HG03045 (cell line): ENCODE data around the gene SARNP.

ENCODE experiments used
- ATAC-seq: cut with Tn5 transposase; IDR thresholded peaks from one replicate; pipeline ENCODE4 v1.9.1; 2021; ENCODE audit warnings: mild to moderate bottlenecking, moderate library complexity; ENCODE audit not compliant: unreplicated experiment

The SARNP gene

DNA sequence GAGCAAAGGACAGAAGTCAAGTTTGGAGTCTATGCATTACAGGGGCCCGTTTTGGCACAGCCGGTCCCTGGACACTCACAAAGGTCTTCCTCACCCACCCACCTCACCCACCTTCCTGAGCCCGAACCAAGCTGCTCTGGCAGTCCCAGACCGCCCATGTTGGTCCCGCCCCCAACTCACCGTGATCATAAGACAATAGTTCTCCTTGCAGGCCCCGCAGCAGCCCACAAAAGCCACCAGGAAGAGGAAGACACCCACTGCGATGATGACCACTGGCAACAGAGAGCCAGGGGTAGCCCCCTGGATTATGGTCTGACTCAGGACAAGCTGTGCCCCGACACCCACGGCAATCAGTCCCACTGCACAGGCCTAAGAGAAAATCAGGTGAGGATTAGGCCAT is 90.6 kb downstream of the SARNP start:
- no peak for ATAC-seq

GRCh38 chr12:55725556-55725955 is 92.0 kb downstream of the SARNP start:
- ATAC-seq: no peak

- no peak for ATAC-seq
Measured at GRCh38 chr12:55724940-55725309, 92.6 kb downstream of the SARNP start.

- ATAC-seq: no peak
Measured at GRCh38 chr12:55724226-55724939, 93.1 kb downstream of the SARNP start.

DNA sequence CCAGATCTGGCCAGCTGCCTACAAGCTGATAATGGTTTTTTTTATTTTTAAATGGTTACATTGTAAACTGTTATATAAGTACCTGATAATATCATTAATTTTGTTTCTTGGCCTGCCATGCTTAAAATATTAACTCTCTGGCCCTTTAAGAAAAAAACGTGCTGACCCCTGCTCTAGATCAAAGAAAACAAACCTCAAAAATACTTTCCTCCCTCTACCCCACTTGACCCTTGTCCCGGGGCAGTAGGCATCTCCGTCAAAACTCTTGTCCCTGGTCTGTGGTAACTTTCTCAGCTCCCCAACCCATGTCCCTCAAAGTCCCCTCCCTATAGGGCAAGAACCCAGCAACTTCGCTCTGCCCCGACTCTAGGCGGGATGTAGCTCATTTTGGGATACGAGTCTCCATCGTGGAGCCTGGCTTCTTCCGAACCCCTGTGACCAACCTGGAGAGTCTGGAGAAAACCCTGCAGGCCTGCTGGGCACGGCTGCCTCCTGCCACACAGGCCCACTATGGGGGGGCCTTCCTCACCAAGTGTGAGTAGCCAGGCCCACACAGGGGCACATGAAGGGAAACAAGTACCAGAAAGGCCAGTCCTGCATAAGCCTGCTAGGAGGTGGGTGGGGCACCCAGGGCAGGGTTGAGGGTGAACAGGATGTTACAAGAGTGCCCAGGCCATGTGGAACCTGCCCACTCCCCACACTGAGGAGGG is 93.9 kb downstream of the SARNP start:
- ATAC-seq: no peak

- ATAC-seq: no peak
Measured at GRCh38 chr12:55722948-55723347, 94.6 kb downstream of the SARNP start.

DNA sequence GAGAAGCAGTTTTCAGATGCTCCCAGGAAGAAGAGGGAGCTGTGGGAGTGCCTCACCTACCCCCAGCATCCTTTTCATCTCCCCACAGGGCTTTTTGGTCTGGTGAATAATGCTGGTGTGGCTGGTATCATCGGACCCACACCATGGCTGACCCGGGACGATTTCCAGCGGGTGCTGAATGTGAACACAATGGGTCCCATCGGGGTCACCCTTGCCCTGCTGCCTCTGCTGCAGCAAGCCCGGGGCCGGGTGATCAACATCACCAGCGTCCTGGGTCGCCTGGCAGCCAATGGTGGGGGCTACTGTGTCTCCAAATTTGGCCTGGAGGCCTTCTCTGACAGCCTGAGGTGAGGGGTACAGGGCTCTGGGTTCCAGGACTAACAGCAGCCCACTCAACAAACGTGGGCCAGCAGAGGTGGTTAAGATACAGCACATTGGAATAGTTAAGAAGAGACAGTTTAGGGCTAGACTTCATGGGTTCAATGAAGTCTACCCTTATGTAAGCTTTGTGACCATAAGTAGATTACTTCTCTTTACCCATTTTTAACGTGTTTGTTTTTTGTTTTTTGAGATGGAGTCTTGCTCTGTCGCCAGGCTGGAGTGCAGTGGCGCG is 95.8 kb downstream of the SARNP start:
- ATAC-seq: no peak

GRCh38 chr12:55720894-55721444 is 96.6 kb downstream of the SARNP start:
- no peak for ATAC-seq

DNA sequence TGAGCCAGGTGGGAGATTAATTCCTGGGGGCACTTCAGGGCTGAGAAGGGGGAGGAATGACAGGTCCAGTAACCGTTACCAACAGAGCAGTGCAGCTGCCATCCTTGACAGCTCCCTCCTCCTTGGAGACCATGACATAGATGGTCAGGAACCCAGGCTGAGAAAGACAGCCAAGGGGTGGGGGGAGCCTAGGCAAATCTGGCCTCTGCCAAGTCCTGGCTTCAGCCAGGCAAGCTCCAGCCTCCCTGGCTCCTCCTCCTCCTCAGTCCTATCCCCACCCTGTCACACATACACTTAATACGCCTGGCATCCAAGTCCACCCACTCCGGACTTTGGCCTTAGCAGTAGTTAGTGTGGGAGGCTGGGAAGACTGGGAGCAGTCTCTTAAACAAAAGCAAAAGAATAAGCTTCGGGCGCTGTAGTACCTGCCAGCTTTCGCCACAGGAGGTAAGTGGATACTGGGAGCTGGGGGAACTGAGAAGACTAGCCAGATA is 97.4 kb downstream of the SARNP start, which contains the start of gene RDH5:
TSS of gene RDH5 (plus strand) at position 323 of the 494 bp plus-strand sequence. CDS start 792 bp downstream, outside the sequence.
- ATAC-seq: no peak

GRCh38 chr12:55719371-55719770 is 98.2 kb downstream of the SARNP start:
- ATAC-seq: no peak

DNA sequence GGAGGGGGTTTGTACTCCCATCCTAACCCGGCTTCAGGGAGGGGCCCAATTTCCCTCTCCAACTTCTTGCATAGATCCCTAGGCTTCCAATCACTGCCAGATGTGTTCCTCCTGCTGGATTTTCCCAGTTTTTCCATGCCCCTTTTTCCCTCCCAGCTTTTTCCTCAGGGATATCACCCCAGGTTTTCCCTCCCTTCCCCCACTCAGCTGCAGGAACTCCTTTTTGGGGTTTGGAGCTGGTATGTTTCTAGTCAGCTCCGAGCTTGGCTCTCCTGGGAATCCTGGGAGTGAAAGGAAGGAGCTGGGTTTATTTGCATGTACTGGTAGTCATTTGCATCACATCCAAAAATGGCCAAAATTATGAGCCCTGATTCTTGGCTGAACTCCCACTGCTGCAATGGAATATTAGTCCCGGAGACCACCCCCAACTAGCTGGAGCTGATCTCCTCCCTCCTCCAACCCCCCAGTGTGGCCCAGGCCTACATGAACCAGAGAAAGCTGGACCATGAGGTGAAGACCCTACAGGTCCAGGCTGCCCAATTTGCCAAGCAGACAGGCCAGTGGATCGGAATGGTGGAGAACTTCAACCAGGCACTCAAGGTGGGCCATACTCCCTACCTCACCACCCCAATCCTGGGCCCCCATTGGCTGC is 98.8 kb downstream of the SARNP start:
- ATAC-seq: no peak

DNA sequence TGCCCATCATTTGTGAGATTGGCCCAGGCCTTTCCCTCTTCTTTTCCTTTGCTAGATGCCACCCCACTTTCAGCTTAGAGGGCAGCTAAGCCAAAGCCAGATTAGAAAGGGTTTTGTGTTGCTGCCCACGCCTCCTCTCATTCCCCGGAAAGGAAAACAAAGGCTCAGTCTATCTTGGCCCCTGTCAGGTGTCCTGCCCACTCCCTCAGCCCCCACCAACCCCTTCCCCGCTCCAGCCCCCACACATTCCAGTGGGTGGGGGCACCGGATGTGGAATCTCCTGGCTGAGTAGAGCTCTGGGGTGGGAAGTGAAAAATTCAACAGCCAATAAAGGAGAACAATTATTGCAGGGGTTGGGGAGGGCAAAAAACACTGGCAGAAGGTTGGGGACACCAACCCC is 99.5 kb downstream of the SARNP start:
- ATAC-seq: no peak

- no peak for ATAC-seq
Measured at GRCh38 chr12:55717011-55718007, 100.2 kb downstream of the SARNP start.

DNA sequence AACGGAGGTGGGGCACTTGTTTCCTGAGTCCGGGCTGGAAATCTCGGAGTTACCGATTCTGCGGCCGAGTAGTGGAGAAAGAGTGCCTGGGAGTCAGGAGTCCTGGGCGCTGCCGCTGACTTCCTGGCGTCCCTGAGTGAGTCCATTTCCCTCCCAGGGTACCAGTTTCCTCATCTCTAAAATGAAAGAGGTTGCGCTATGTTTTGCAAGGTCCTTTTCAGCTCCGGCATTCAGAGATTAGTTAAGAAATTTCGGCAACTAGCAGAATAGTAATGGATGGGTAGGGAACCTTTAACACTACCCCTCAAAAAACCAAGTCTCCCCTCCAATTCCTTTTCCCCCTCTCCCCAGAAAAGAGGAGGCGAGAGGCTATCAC is 101.0 kb downstream of the SARNP start:
- no peak for ATAC-seq

GRCh38 chr12:55715833-55716581 is 101.5 kb downstream of the SARNP start, which contains the start of gene BLOC1S1:
BLOC1S1 (plus strand) TSS chr12:55716046; CDS start chr12:55716052, 6 bp downstream.
- ATAC-seq: peak; percentile 93

DNA sequence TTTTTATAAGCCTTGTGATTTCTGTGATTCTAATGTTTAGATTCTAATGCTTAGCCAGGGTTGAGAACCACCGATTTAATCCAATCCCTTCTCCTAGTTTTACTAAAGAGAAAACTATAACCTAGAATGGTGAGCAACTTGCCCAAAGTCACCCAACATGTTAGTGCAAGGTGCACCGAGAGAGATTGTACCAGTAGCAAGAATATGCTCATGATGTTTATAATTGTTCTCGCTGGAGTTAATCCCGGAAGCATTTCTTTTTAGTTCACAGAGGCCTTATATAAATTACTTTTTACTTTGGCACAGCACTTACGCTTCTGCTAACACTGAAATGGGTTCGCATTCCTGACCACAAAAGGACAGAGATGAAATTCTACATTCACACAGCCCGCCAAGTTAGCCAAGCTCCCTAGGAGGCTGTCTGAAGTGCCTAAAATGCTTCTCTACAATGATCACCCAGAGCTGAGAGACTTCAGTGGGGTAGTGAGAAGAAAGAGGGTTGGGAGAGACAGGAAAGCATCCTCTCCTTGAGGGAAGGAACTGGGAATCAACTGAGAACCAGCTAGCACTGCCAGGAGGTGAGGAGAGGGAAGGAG is 102.3 kb downstream of the SARNP start:
- no peak for ATAC-seq

GRCh38 chr12:55713721-55714120 is 103.8 kb downstream of the SARNP start:
- ATAC-seq: no peak

- ATAC-seq: no peak
Measured at GRCh38 chr12:55712700-55713415, 104.7 kb downstream of the SARNP start.
